H1 (cell line): ENCODE results near the gene RBMX. TPM values are rescaled to one million over a fixed set of nuclear protein-coding genes. Genes with fewer than 3 reads are reported as not detected.

Experiments
- CTCF ChIA-PET: fragments of 300-600 bp; sonication (Branson Sonifier 250); formaldehyde crosslinking; loops from one replicate; lab custom pipeline; 2021; ENCODE audit not compliant: partially characterized antibody; lab: Charles Lee
- POLR2A ChIA-PET: fragments of 300-600 bp; sonication (Branson Sonifier 250); formaldehyde crosslinking; loops from one replicate; lab custom pipeline; 2021; ENCODE audit warnings: inconsistent platforms; ENCODE audit not compliant: partially characterized antibody; lab: Charles Lee
- DNase-seq, 2 experiments: peaks; one replicate each; pipeline versions ENCODE4 v3.0.0 to v3.0.0-alpha.2; 2010 to 2022; ENCODE audit warnings: low spot score in 2 of 2, low read depth in 1 of 2, mixed read lengths in 1 of 2
- FAIRE-seq: peaks from 2 replicates; lab custom pipeline; 2011; peaks lifted over from hg19 to GRCh38; lab: Jason Lieb, UNC
- H2AFZ ChIP-seq: 2 replicates; pipeline ENCODE4 v1.8.1; 2012; ENCODE audit warnings: low read length, inconsistent platforms
- H2AK5ac ChIP-seq: 2 replicates; pipeline ENCODE4 v1.6.1; 2013; ENCODE audit warnings: low read depth, low read length
- H2BK120ac ChIP-seq: replicated peaks from 2 replicates; pipeline ENCODE3; 2013; ENCODE audit warnings: low read depth, low read length, inconsistent platforms
- H2BK12ac ChIP-seq: 2 replicates; pipeline ENCODE4 v1.6.1; 2013; ENCODE audit warnings: low read depth, low read length
- H2BK15ac ChIP-seq: 2 replicates; pipeline ENCODE4 v1.6.1; 2013; ENCODE audit warnings: low read length
- H2BK20ac ChIP-seq: 2 replicates; pipeline ENCODE4 v1.6.1; 2013; ENCODE audit warnings: low read length
- H2BK5ac ChIP-seq: 2 replicates; pipeline ENCODE4 v1.6.1; 2013; ENCODE audit warnings: low read depth, low read length
- H3K14ac ChIP-seq: 2 replicates; pipeline ENCODE4 v1.6.1; 2013; ENCODE audit warnings: inconsistent platforms; ENCODE audit not compliant: insufficient read length
- H3K18ac ChIP-seq: 2 replicates; pipeline ENCODE4 v1.6.1; 2013; ENCODE audit warnings: low read length; ENCODE audit errors: extremely low read depth
- H3K23ac ChIP-seq: 2 replicates; pipeline ENCODE4 v1.6.1; 2013; ENCODE audit warnings: inconsistent platforms; ENCODE audit not compliant: insufficient read length
- H3K23me2 ChIP-seq: 2 replicates; pipeline ENCODE4 v1.6.1; 2013; ENCODE audit warnings: low read depth, low read length
- H3K27ac ChIP-seq: 2 replicates; pipeline ENCODE4 v1.6.1; 2011; ENCODE audit warnings: low read depth, low read length, inconsistent platforms
- H3K27me3 ChIP-seq, 4 experiments: replicated peaks in 1 of 4; 1 replicate in 1 of 4; 2 replicates in 3 of 4; pipeline versions ENCODE4 v1.6.1 to v1.8.1; 2011 to 2013; ENCODE audit warnings: low read length in 3 of 4, mild to moderate bottlenecking in 3 of 4, inconsistent platforms in 2 of 4, mixed read lengths in 2 of 4, moderate library complexity in 1 of 4; ENCODE audit not compliant: control insufficient read depth in 3 of 4, insufficient read depth in 3 of 4; ENCODE audit errors: extremely low read depth in 1 of 4
- H3K36me3 ChIP-seq, 4 experiments: 2 replicates each; pipeline versions ENCODE4 v1.6.1 to v1.8.1; 2011 to 2013; ENCODE audit warnings: mild to moderate bottlenecking in 4 of 4, low read length in 3 of 4, moderate library complexity in 2 of 4, control low read depth in 1 of 4, inconsistent platforms in 1 of 4; ENCODE audit not compliant: insufficient read depth in 4 of 4, control insufficient read depth in 2 of 4
- H3K4ac ChIP-seq: replicated peaks from 2 replicates; pipeline ENCODE3; 2013; ENCODE audit warnings: low read length, low read depth, mixed read lengths, inconsistent platforms; ENCODE audit not compliant: insufficient read length
- H3K4me1 ChIP-seq, 4 experiments: replicated peaks in 1 of 4; 1 replicate in 1 of 4; 2 replicates in 3 of 4; pipeline versions ENCODE4 v1.6.1 to v1.8.1; 2011 to 2013; ENCODE audit warnings: low read length in 3 of 4, inconsistent platforms in 2 of 4, mixed read lengths in 1 of 4; ENCODE audit not compliant: insufficient read depth in 4 of 4, control insufficient read depth in 3 of 4
- H3K4me2 ChIP-seq, 2 experiments: 2 replicates each; pipeline versions ENCODE4 v1.6.1 to v1.8.1; 2011 to 2013; ENCODE audit warnings: low read depth in 2 of 2, low read length in 2 of 2, control low read depth in 1 of 2, inconsistent platforms in 1 of 2, mild to moderate bottlenecking in 1 of 2; ENCODE audit not compliant: insufficient read depth in 1 of 2
- H3K4me3 ChIP-seq, 4 experiments: fragments of 200-600, 300-600 bp in 1 of 4; sonication (generic), shearing (Covaris generic), sonication (Bioruptor Twin) in 1 of 4; 2 replicates each; pipeline versions ENCODE4 v1.5.1 to v1.8.1; 2011 to 2016; ENCODE audit warnings: low read length in 4 of 4, low read depth in 3 of 4, control low read depth in 2 of 4, inconsistent platforms in 2 of 4, mild to moderate bottlenecking in 2 of 4, mixed read lengths in 1 of 4, moderate library complexity in 1 of 4; ENCODE audit not compliant: insufficient read depth in 2 of 4; ENCODE audit errors: extremely low read depth in 1 of 4
- H3K56ac ChIP-seq: replicated peaks from 2 replicates; pipeline ENCODE3; 2013; ENCODE audit warnings: low read depth, mild to moderate bottlenecking, mixed read lengths, low read length, inconsistent platforms; ENCODE audit not compliant: insufficient read length
- H3K79me1 ChIP-seq: 2 replicates; pipeline ENCODE4 v1.6.1; 2013; ENCODE audit warnings: low read depth, low read length, control low read depth
- H3K79me2 ChIP-seq, 2 experiments: 2 replicates each; pipeline versions ENCODE4 v1.6.1 to v1.8.1; 2012 to 2013; ENCODE audit warnings: low read length in 2 of 2, mild to moderate bottlenecking in 2 of 2, inconsistent platforms in 1 of 2; ENCODE audit not compliant: insufficient read depth in 2 of 2, control insufficient read depth in 1 of 2
- H3K9ac ChIP-seq, 4 experiments: replicated peaks in 1 of 4; 1 replicate in 1 of 4; 2 replicates in 3 of 4; pipeline versions ENCODE4 v1.6.1 to v1.8.1; 2011 to 2013; ENCODE audit warnings: low read depth in 3 of 4, low read length in 3 of 4, control low read depth in 2 of 4, mild to moderate bottlenecking in 2 of 4, moderate library complexity in 2 of 4, inconsistent platforms in 1 of 4; ENCODE audit errors: extremely low read depth in 1 of 4
- H3K9me3 ChIP-seq, 2 experiments: 2 replicates each; pipeline versions ENCODE4 v1.6.1 to v1.8.1; 2012 to 2013; ENCODE audit warnings: mild to moderate bottlenecking in 2 of 2, moderate library complexity in 2 of 2, control low read depth in 1 of 2, inconsistent platforms in 1 of 2, low read depth in 1 of 2, low read length in 1 of 2, mixed read lengths in 1 of 2; ENCODE audit not compliant: insufficient read depth in 2 of 2
- H4K20me1 ChIP-seq, 2 experiments: replicated peaks in 1 of 2; 2 replicates each; pipeline versions ENCODE3 to v1.8.1; 2011 to 2013; ENCODE audit warnings: inconsistent platforms in 2 of 2, low read length in 2 of 2, mild to moderate bottlenecking in 1 of 2; ENCODE audit not compliant: insufficient read depth in 2 of 2, control insufficient read depth in 1 of 2
- H4K5ac ChIP-seq: 2 replicates; pipeline ENCODE4 v1.6.1; 2013; ENCODE audit warnings: low read length, low read depth, mixed read lengths, inconsistent platforms; ENCODE audit not compliant: insufficient read length
- H4K8ac ChIP-seq: 2 replicates; pipeline ENCODE4 v1.8.0; 2013; ENCODE audit warnings: mild to moderate bottlenecking, moderate library complexity, low read length, inconsistent platforms; ENCODE audit not compliant: insufficient read depth; ENCODE audit errors: extremely low read depth
- H4K91ac ChIP-seq: replicated peaks from 2 replicates; pipeline ENCODE3; 2013; ENCODE audit warnings: low read length, mixed read lengths, inconsistent platforms; ENCODE audit not compliant: insufficient read length
- BACH1 ChIP-seq: IDR thresholded peaks from 2 replicates; pipeline ENCODE4 v1.6.1; 2012; ENCODE audit warnings: low read length, improper control_type of control experiment
- CHD1 ChIP-seq: IDR thresholded peaks from 2 replicates; pipeline ENCODE4 v1.6.1; 2012; ENCODE audit warnings: low read depth, low read length, improper control_type of control experiment
- RBBP5 ChIP-seq: IDR thresholded peaks from 2 replicates; pipeline ENCODE4 v1.7.1; 2012; ENCODE audit warnings: low read depth, mild to moderate bottlenecking, inconsistent platforms, low read length, moderate library complexity, borderline replicate concordance
- WGBS, 2 experiments: shearing (Covaris generic) in 1 of 2; methylation state at CpG; one replicate each; pipeline versions ENCODE4 v1.1.6 to v1.1.7; 2013 to 2015; ENCODE audit warnings: low lambda C conversion rate in 2 of 2, mixed read lengths in 2 of 2, inconsistent platforms in 1 of 2, low coverage in 1 of 2, missing lambda C conversion rate in 1 of 2; ENCODE audit not compliant: insufficient replicate concordance in 2 of 2, insufficient coverage in 1 of 2, insufficient read length in 1 of 2; ENCODE audit errors: extremely low coverage in 1 of 2, missing lambda C conversion rate in 1 of 2; 5-methylcytosine and 5-hydroxymethylcytosine counted together
- polyA plus RNA-seq, 7 experiments: library from polyadenylated mRNA; depleted of rRNA in 3 of 7; stranded (reverse) in 5 of 7; unstranded in 2 of 7; fragments of >200 nt in 5 of 7; fragments of 200-250 nt in 2 of 7; gene quantifications; 1 replicate in 5 of 7; 2 replicates in 1 of 7; 4 replicates in 1 of 7; pipeline versions ENCODE4 v1.2.1 to v1.2.3, GENCODE V29; 2011 to 2013; ENCODE audit warnings: missing spikeins in 2 of 7, mixed read lengths in 2 of 7
- total RNA-seq: library from RNA; stranded (reverse); fragmentation: NEBNext Ultra II Directional; extraction: Animal tissue kit (Norgen Biotek cat#: 25700); gene quantifications from 2 replicates; pipeline ENCODE4 v1.2.1, GENCODE V29; 2021

The RBMX gene
- total and polyA plus RNA-seq, 2 of the 8 experiments (the other 6 are each of a cell fraction or from before 2014, with no cell fraction given), result 213 to 476 TPM

DNA sequence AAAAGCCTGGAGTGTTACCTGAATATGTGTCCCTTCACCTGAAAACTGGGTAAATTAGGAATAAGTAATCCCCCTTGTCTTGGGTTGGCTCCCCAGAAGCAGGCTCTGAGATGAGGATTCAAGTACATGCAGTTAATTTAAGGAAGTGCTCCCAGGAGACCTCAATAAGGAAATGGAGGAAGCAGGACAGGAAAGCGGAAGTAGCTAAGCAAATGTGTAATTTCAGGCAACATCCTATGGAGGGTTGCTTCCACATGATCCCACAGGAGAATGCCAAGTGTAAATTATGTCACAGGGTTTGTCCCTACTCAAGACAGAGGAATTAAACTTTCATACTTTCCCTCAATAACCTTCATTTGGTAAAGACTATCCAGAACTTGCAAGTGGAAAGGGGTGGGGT is 51.7 kb downstream of the RBMX start:
- Histone ChIP-seq H3K9me3 (no peaks in the 10 kb centered on the region), H3K18ac (no peak overlapping the region), H2BK5ac (no peak overlapping the region), H2BK12ac (no peak overlapping the region), H2AFZ (no peak overlapping the region), H4K5ac (no peak overlapping the region), H3K56ac (no peak overlapping the region), H3K27ac (no peak overlapping the region), H3K14ac (no peak overlapping the region), H3K36me3 (no peaks in the 10 kb centered on the region), H4K8ac (no peak overlapping the region), H3K9ac (no peak overlapping the region), H3K23ac (no peak overlapping the region), H3K4me3 (no peak overlapping the region), H3K23me2 (no peaks in the 10 kb centered on the region), H3K4me1 (no peaks in the 10 kb centered on the region), H3K79me1 (no peaks in the 10 kb centered on the region), H3K27me3 (no peaks in the 10 kb centered on the region), H2AK5ac (no peak overlapping the region), H2BK20ac (no peak overlapping the region), H3K4ac (no peak overlapping the region), H3K4me2 (no peak overlapping the region), H2BK15ac (no peak overlapping the region), H4K91ac (no peak overlapping the region), H4K20me1 (no peaks in the 10 kb centered on the region), H3K79me2 (no peaks in the 10 kb centered on the region), H2BK120ac (no peak overlapping the region)
- TF ChIP-seq RBBP5 (no peak), BACH1 (no peak), CHD1 (no peak)
- FAIRE-seq (no peak), DNase-seq (no peak)
- 100% methylated on average over 1 of the region's 1 CpG; no CpG with 5 or more reads in 1 of the 2 experiments for WGBS, 2 experiments
- POLR2A ChIA-PET, result interaction anchor here (1.5 kb wide), 1 partner anchor 52 kb away, joined by 4 read pairs; the partner anchor contains the start of gene RBMX
- CTCF ChIA-PET, result no interaction called here
